22Rv1 (cell line): ENCODE data around the gene DUSP12.

ENCODE experiments used
- CTCF ChIP-seq: fragments of 450-650 bp; IDR thresholded peaks from 2 replicates; pipeline ENCODE4 v1.5.1; 2017; ENCODE audit warnings: mild to moderate bottlenecking
- ZFX ChIP-seq: fragments of 450-650 bp; IDR thresholded peaks from 2 replicates; pipeline ENCODE4 v1.6.1; 2017; ENCODE audit warnings: antibody characterized with exemption, borderline replicate concordance

GRCh38 chr1:161773791-161774190 is 24.2 kb downstream of the DUSP12 start:
- no peak for TF ChIP-seq CTCF
- TF ChIP-seq ZFX, result no peak
